GM12874 (cell line): ENCODE results near the gene NR5A1.

Experiments used
- CTCF ChIP-seq: IDR thresholded peaks from 2 replicates; pipeline ENCODE4 v1.5.1; 2011; ENCODE audit warnings: low read depth, mild to moderate bottlenecking, control low read depth, low read length, moderate library complexity; ENCODE audit not compliant: insufficient read depth

The NR5A1 gene

DNA sequence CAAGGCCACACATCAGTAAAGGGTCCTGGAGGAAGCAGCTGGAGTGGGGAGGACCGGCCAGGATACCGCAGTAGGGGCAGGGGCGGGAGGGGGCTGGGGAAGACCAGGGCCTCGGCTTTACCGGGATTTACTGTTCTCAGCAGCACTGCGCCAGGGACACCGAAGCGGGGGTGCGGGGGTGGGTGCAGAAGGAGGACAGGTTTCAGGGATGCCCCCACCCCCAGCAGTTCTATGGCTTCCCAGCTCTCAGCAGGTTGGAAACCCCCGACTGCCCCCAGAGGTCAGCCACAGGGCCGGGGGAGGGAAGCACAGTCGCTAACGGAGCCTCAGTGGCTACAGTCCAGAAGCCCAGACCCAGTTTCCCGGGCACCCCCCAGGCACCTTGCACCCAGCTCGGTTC is 21.3 kb downstream of the NR5A1 start:
- TF ChIP-seq CTCF = no peak

- TF ChIP-seq CTCF = no peak
Measured at GRCh38 chr9:124485201-124485600, 22.0 kb downstream of the NR5A1 start.

DNA sequence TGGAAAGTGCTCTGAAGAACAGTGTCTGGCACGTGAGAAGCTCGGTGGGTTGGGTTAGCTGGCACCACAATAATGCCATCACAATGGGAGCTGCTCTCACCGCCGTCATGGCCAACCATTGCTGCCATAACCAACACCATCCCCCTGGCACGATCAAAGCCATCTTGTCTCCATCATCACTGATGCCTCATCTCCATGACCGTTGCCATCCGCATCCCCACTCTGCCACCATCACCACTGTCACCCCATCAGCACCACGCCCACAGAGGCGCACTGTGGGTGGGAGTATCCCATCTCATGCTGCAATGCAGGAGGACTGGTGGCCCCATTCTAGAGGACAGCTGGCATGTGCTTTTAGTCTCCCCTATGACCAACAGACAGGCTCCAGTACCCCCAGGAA is 23.7 kb downstream of the NR5A1 start:
- TF ChIP-seq CTCF = no peak

GRCh38 chr9:124482431-124483031 is 24.7 kb downstream of the NR5A1 start:
- no peak for TF ChIP-seq CTCF

GRCh38 chr9:124481115-124481514 is 26.1 kb downstream of the NR5A1 start:
- TF ChIP-seq CTCF = no peak

DNA sequence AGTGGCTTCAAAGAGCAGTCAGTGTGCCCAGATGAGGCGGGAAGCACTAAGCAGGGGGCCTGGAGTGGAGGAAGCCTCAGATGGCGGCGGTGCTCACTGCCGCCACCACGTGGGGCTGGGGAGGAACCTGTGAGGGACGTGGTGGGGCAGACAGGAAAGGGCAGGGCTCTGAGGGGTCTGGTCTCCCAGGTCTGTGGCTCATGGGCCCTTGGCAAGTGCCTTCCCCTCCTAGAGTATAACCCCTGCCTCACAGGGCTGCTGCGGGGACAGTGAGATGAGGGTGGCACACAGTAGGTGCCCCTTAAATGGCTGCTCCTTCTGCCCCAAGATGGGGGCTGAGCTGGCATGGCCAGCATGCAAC is 26.6 kb downstream of the NR5A1 start:
- TF ChIP-seq CTCF = peak; percentile 65

- TF ChIP-seq CTCF = no peak
Measured at GRCh38 chr9:124479947-124480620, 27.1 kb downstream of the NR5A1 start.
